ENCODE data around the gene TRAF3.

TRAF3 gene

GRCh38 chr14:102932484-102933248 lies 155.4 kb downstream of the TRAF3 start:
- no peak for DNase-seq (ENCODE audit: low read depth)
- no peak overlapping the region for H3K4me3 ChIP-seq (ENCODE audit: control insufficient read depth, low read depth, low read length)
- TF ChIP-seq, protein P1, sequence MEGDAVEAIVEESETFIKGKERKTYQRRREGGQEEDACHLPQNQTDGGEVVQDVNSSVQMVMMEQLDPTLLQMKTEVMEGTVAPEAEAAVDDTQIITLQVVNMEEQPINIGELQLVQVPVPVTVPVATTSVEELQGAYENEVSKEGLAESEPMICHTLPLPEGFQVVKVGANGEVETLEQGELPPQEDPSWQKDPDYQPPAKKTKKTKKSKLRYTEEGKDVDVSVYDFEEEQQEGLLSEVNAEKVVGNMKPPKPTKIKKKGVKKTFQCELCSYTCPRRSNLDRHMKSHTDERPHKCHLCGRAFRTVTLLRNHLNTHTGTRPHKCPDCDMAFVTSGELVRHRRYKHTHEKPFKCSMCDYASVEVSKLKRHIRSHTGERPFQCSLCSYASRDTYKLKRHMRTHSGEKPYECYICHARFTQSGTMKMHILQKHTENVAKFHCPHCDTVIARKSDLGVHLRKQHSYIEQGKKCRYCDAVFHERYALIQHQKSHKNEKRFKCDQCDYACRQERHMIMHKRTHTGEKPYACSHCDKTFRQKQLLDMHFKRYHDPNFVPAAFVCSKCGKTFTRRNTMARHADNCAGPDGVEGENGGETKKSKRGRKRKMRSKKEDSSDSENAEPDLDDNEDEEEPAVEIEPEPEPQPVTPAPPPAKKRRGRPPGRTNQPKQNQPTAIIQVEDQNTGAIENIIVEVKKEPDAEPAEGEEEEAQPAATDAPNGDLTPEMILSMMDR (IDR thresholded peaks at IDR 0.05; ENCODE audit: control insufficient read depth, insufficient read depth, low read depth, low read length, missing control alignments), result no peak

GRCh38 chr14:102933618-102934231 lies 156.5 kb downstream of the TRAF3 start:
- DNase-seq (ENCODE audit: low read depth), result no peak
- H3K4me3 ChIP-seq (ENCODE audit: control insufficient read depth, low read depth, low read length), result no peak overlapping the region
- TF ChIP-seq, protein P1 (IDR thresholded peaks at IDR 0.05; ENCODE audit: control insufficient read depth, insufficient read depth, low read depth, low read length, missing control alignments), result no peak

DNA sequence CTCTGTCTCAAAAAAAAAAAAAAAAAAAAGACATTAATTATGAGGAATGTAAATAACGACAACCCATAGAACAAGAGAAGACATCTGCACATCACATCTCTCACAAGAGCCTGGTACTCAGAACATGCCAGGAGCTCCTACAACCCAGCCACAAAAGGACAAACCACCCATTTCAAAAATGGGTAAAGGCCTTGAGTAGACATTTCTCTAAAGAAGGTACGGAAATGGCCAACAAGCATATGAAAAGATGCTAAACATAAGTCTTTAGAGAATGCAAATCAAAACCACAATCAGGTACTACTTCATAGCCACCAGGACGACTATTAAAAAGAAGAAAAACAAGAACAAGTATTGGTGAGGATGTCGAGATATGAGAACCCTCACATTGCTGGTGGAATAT lies 158.5 kb downstream of the TRAF3 start:
- TF ChIP-seq, protein P1 (IDR thresholded peaks at IDR 0.05; ENCODE audit: control insufficient read depth, insufficient read depth, low read depth, low read length, missing control alignments), result no peak
- no peak for DNase-seq (ENCODE audit: low read depth)
- no peak overlapping the region for H3K4me3 ChIP-seq (ENCODE audit: control insufficient read depth, low read depth, low read length)

- no peak for DNase-seq (ENCODE audit: low read depth)
- TF ChIP-seq, protein P1 (IDR thresholded peaks at IDR 0.05; ENCODE audit: control insufficient read depth, insufficient read depth, low read depth, low read length, missing control alignments), result no peak
- H3K4me3 ChIP-seq (ENCODE audit: control insufficient read depth, low read depth, low read length), result no peak overlapping the region
These were observed 160.3 kb downstream of the TRAF3 start for GRCh38 chr14:102937331-102938175.

DNA sequence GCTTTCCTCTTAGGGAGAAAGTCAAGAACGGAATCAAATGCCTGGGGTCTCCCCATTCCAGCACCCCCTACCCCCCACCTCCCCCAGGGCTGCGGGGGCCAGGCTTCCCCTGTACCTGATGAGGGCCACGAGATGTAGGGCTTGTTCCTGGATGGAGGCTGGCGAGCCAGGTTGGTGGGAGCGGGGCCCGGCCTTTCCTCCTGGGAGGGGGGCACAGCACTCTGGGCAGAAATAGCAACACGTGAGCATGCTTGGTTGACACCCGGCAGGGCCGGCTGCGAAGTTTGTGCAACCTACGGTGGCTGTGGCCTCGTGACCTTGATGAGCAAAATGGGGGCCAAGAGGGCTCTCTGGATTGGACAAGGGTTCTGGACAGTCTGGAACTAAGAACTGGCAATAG lies 160.9 kb downstream of the TRAF3 start:
- TF ChIP-seq, protein P1 (IDR thresholded peaks at IDR 0.05; ENCODE audit: control insufficient read depth, insufficient read depth, low read depth, low read length, missing control alignments), result no peak
- no peak overlapping the region for H3K4me3 ChIP-seq (ENCODE audit: control insufficient read depth, low read depth, low read length)
- no peak for DNase-seq (ENCODE audit: low read depth)

DNA sequence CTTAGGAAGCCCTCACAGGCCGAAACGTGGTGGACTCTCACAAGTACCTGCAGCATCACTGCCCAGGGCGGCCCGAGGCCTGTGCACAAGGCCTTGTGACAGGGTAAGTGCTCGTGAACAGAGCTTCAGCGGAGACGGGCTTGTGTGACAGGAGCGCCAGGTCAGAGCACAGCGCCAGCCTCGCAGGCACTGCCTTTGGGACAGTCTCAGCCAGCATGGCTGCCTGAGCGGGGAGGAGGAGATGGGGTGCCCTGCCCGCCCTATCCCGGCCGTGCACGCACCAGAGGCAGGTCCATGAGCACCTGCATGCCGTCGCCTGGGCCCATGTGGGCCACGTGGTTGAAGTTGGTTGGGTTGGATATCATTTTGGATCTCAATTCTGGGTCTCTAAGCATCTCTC lies 162.1 kb downstream of the TRAF3 start:
- no peak for DNase-seq (ENCODE audit: low read depth)
- no peak overlapping the region for H3K4me3 ChIP-seq (ENCODE audit: control insufficient read depth, low read depth, low read length)
- TF ChIP-seq, protein P1 (IDR thresholded peaks at IDR 0.05; ENCODE audit: control insufficient read depth, insufficient read depth, low read depth, low read length, missing control alignments), result no peak

All from AG09309 (cell line).